ENCODE measurements around the gene CACNA1B. TPM values are rescaled to one million over a fixed set of nuclear protein-coding genes. Genes with fewer than 3 reads are reported as not detected.
"Not testable (repeated sequence)": the region's sequence is repeated elsewhere in the genome, so short reads cannot be mapped to it uniquely, and the experiment has no call there.

Gene CACNA1B
- total RNA-seq, 1 donor from 2014 or later = 0.13 TPM

DNA sequence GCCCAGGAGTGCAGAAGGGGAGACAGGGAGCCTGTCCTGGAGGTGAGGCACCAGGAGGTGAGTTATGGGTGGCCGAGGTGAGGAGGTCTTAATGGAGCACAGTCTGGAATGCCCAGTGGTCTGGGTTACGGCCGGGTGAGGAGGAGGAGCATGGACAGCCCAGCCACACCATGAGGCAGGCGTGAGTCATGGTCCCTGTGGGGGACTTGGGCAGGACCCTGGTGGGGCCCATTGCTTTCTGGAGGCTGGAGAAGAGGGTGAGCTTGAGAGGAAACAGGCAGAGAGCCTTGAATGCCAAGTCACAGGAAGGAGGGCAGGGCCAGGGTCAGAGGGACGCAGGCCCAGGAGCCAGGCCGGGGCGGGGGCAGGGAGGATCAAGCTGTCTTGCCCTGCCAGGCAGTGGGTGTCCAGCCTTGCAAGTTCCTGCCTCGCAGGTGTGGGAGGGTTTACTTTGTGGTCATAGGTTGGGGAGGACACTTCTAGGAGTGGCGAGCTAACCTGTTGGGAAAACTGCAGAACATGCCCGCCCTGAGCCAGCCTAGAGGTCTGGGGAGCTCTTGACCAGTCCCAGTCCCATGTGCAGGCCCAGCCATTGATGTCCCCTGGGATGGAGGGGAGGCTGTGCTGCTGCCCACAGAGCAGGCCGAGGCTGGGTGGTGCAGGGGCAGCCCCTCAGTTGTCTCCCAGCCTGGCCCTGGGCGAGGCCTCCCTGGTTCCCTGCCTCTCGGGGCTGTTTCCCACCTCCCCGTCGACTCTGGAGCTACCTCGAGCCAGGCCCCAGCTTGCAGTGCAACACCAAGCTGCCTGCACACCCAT lies 2.8 kb downstream of the CACNA1B start:
- Mint-ChIP-seq H3K27ac (ENCODE audit: unreplicated experiment) (no peak overlapping the region), H3K4me1 (ENCODE audit: unreplicated experiment) (peaks cover 1% of the 10 kb centered on the region), H3K36me3 (ENCODE audit: unreplicated experiment) (no peaks in the 10 kb centered on the region), H3K4me3 (ENCODE audit: unreplicated experiment) (no peak overlapping the region), H3K9me3 (ENCODE audit: unreplicated experiment) (no peaks in the 10 kb centered on the region), H3K27me3 (ENCODE audit: unreplicated experiment) (peaks cover 8% of the 10 kb centered on the region)
- no peak for DNase-seq (ENCODE audit: extremely low spot score, unreplicated experiment)
- TF ChIP-seq, protein P1, sequence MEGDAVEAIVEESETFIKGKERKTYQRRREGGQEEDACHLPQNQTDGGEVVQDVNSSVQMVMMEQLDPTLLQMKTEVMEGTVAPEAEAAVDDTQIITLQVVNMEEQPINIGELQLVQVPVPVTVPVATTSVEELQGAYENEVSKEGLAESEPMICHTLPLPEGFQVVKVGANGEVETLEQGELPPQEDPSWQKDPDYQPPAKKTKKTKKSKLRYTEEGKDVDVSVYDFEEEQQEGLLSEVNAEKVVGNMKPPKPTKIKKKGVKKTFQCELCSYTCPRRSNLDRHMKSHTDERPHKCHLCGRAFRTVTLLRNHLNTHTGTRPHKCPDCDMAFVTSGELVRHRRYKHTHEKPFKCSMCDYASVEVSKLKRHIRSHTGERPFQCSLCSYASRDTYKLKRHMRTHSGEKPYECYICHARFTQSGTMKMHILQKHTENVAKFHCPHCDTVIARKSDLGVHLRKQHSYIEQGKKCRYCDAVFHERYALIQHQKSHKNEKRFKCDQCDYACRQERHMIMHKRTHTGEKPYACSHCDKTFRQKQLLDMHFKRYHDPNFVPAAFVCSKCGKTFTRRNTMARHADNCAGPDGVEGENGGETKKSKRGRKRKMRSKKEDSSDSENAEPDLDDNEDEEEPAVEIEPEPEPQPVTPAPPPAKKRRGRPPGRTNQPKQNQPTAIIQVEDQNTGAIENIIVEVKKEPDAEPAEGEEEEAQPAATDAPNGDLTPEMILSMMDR (IDR thresholded peaks at IDR 0.05) = no peak

DNA sequence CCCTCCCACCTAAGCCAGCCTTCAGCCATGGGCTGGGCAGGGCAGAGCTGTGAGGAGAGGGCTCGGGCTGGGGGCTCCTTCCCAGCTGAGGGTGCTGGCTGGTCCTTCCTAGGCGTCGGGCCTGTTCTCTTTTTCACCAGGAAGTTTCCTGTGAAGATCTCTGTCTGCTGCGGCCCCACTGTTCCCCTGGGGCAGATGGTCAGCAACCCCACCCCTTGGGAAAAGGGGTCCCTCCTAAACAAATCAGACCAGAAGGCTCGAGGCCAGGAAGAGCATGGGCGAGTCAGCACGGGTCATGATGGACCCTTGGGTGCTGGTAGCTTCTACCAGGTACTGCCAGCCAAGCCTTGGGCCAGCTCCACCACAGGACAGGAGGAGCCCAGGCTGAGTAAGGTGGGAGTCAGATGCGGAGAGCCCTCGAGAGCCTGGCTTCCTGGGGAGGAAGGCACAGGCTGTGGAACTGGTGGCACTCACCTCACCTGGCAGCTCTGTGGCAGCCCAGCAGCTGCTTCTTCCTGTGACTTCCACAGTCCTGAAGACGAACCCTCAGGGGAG lies 3.5 kb downstream of the CACNA1B start:
- peaks cover 5% of the 10 kb centered on the region for H3K27me3 Mint-ChIP-seq (ENCODE audit: unreplicated experiment)
- H3K4me1 Mint-ChIP-seq (ENCODE audit: unreplicated experiment) = peaks cover 1% of the 10 kb centered on the region
- no peak overlapping the region for H3K4me3 Mint-ChIP-seq (ENCODE audit: unreplicated experiment)
- DNase-seq (ENCODE audit: extremely low spot score, unreplicated experiment) = no peak
- no peaks in the 10 kb centered on the region for H3K36me3 Mint-ChIP-seq (ENCODE audit: unreplicated experiment)
- no peaks in the 10 kb centered on the region for H3K9me3 Mint-ChIP-seq (ENCODE audit: unreplicated experiment)
- H3K27ac Mint-ChIP-seq (ENCODE audit: unreplicated experiment) = no peak overlapping the region
- TF ChIP-seq, protein P1 (IDR thresholded peaks at IDR 0.05) = no peak

DNA sequence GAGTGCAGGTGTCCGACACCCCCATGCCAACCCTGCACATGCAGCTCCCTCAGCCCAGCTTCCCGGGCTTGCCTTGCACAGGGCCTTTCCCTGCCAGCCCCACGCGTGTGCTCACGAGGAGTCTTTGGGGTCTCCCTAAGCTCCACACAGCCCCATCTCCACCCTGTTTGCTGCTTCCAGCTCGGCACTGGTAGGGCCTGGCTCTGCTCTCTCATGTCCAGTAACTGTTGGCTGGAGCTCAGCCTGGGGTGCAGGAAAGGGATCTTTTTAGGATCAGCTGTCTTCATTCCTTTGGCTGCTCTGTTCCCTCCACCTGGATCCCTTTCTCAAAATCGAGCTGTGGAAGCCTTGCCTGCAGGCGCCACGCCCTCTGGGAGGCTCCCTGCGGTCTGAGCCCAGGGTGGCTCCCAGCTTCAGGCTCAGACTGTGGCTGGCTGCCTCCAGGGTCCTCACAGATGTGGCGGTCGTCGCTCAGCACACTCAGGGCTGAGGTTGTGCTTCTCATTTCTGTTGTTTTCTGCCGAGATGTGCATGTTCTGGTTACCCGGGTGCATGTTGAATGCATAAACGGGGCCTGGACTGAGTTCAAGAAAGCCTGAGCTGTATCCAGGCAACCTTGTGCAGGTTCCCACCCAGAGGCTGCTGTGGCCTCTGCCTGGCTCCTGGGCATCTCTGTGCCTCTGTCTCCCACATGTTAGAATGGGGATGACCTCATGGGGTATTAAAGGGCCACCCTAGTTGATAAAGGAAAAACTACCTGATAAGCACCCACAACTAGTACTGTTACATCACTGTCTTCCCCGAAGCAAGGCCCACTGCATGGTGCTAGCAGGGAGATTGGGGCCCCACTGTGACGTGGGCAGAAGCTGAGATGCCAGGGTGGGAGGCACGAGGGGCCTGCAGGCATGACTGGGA lies 4.3 kb downstream of the CACNA1B start:
- no peak overlapping the region for H3K4me3 Mint-ChIP-seq (ENCODE audit: unreplicated experiment)
- TF ChIP-seq, protein P1 (IDR thresholded peaks at IDR 0.05) = no peak
- H3K36me3 Mint-ChIP-seq (ENCODE audit: unreplicated experiment) = no peaks in the 10 kb centered on the region
- DNase-seq (ENCODE audit: extremely low spot score, unreplicated experiment) = no peak
- H3K4me1 Mint-ChIP-seq (ENCODE audit: unreplicated experiment) = no peaks in the 10 kb centered on the region
- H3K27me3 Mint-ChIP-seq (ENCODE audit: unreplicated experiment) = no peaks in the 10 kb centered on the region
- no peak overlapping the region for H3K27ac Mint-ChIP-seq (ENCODE audit: unreplicated experiment)
- H3K9me3 Mint-ChIP-seq (ENCODE audit: unreplicated experiment) = no peaks in the 10 kb centered on the region

DNA sequence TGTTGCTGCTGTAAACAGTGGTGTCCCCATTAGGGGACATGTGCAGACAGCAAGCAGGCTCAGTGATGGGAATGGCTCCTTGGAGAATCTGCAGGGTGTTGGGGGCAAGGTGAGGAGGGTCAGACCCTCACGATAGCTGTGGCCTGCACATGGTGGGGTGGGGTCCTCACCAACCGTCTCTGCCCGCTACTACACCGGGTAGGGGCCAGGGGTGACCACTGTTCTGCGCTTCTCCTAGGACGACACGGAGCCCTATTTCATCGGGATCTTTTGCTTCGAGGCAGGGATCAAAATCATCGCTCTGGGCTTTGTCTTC lies 4.9 kb downstream of the CACNA1B start:
- H3K27me3 Mint-ChIP-seq (ENCODE audit: unreplicated experiment) = no peaks in the 10 kb centered on the region
- no peak overlapping the region for H3K27ac Mint-ChIP-seq (ENCODE audit: unreplicated experiment)
- H3K36me3 Mint-ChIP-seq (ENCODE audit: unreplicated experiment) = no peaks in the 10 kb centered on the region
- H3K4me1 Mint-ChIP-seq (ENCODE audit: unreplicated experiment) = no peaks in the 10 kb centered on the region
- DNase-seq (ENCODE audit: extremely low spot score, unreplicated experiment) = no peak
- no peaks in the 10 kb centered on the region for H3K9me3 Mint-ChIP-seq (ENCODE audit: unreplicated experiment)
- no peak overlapping the region for H3K4me3 Mint-ChIP-seq (ENCODE audit: unreplicated experiment)
- TF ChIP-seq, protein P1 (IDR thresholded peaks at IDR 0.05) = no peak

GRCh38 chr9:137883977-137884376 lies 6.4 kb downstream of the CACNA1B start:
- H3K4me1 Mint-ChIP-seq (ENCODE audit: unreplicated experiment); H3K4me3 Mint-ChIP-seq (ENCODE audit: unreplicated experiment); H3K36me3 Mint-ChIP-seq (ENCODE audit: unreplicated experiment); H3K9me3 Mint-ChIP-seq (ENCODE audit: unreplicated experiment); H3K27ac Mint-ChIP-seq (ENCODE audit: unreplicated experiment); DNase-seq (ENCODE audit: extremely low spot score, unreplicated experiment); H3K27me3 Mint-ChIP-seq (ENCODE audit: unreplicated experiment): not testable (repeated sequence)

DNA sequence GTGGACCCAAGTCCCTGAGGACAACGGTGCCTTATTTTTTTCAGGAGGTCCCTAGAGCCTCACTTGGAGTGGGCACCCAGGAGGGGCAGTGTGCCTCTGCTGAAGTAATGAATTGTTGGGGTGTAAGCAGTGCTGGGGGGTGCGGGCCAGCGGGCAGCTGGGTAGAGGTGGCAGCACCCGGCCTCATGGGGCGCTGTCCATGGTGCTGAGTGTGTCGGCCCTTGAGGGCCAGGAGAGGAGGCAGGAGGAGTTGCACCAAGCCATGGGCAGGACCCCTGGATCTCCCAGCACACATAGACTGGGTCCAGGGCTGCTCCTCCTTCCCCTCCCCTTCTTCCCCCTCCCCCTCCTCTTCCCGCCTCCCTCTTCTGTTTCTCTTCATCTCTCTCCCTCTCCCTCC lies 7.0 kb downstream of the CACNA1B start:
- H3K27ac Mint-ChIP-seq (ENCODE audit: unreplicated experiment); H3K9me3 Mint-ChIP-seq (ENCODE audit: unreplicated experiment); H3K36me3 Mint-ChIP-seq (ENCODE audit: unreplicated experiment); H3K4me1 Mint-ChIP-seq (ENCODE audit: unreplicated experiment); H3K4me3 Mint-ChIP-seq (ENCODE audit: unreplicated experiment); H3K27me3 Mint-ChIP-seq (ENCODE audit: unreplicated experiment); DNase-seq (ENCODE audit: extremely low spot score, unreplicated experiment): not testable (repeated sequence)

GRCh38 chr9:137885121-137885520 lies 7.5 kb downstream of the CACNA1B start:
- H3K4me3 Mint-ChIP-seq (ENCODE audit: unreplicated experiment); H3K9me3 Mint-ChIP-seq (ENCODE audit: unreplicated experiment); H3K27me3 Mint-ChIP-seq (ENCODE audit: unreplicated experiment); H3K27ac Mint-ChIP-seq (ENCODE audit: unreplicated experiment); H3K4me1 Mint-ChIP-seq (ENCODE audit: unreplicated experiment); DNase-seq (ENCODE audit: extremely low spot score, unreplicated experiment); H3K36me3 Mint-ChIP-seq (ENCODE audit: unreplicated experiment): not testable (repeated sequence)

GRCh38 chr9:137888621-137889020 lies 11.0 kb downstream of the CACNA1B start:
- not testable (repeated sequence) for H3K4me1 Mint-ChIP-seq (ENCODE audit: unreplicated experiment); H3K36me3 Mint-ChIP-seq (ENCODE audit: unreplicated experiment); H3K9me3 Mint-ChIP-seq (ENCODE audit: unreplicated experiment); H3K27me3 Mint-ChIP-seq (ENCODE audit: unreplicated experiment); DNase-seq (ENCODE audit: extremely low spot score, unreplicated experiment); H3K4me3 Mint-ChIP-seq (ENCODE audit: unreplicated experiment); H3K27ac Mint-ChIP-seq (ENCODE audit: unreplicated experiment)

Measured in osteocyte (in vitro differentiated cells).